H1 (cell line): Measurements from ENCODE around the gene STAC. TPM values are rescaled to one million over a fixed set of nuclear protein-coding genes. Genes with fewer than 3 reads are reported as not detected.

Experiments used
- CTCF ChIA-PET: fragments of 300-600 bp; sonication (Branson Sonifier 250); formaldehyde crosslinking; loops from one replicate; lab custom pipeline; 2021; ENCODE audit not compliant: partially characterized antibody; lab: Charles Lee
- POLR2A ChIA-PET: fragments of 300-600 bp; sonication (Branson Sonifier 250); formaldehyde crosslinking; loops from one replicate; lab custom pipeline; 2021; ENCODE audit warnings: inconsistent platforms; ENCODE audit not compliant: partially characterized antibody; lab: Charles Lee
- DNase-seq, 2 experiments: peaks; one replicate each; pipeline versions ENCODE4 v3.0.0 to v3.0.0-alpha.2; 2010 to 2022; ENCODE audit warnings: low spot score in 2 of 2, low read depth in 1 of 2, mixed read lengths in 1 of 2
- FAIRE-seq: peaks from 2 replicates; lab custom pipeline; 2011; peaks lifted over from hg19 to GRCh38; lab: Jason Lieb, UNC
- H2AFZ ChIP-seq: 2 replicates; pipeline ENCODE4 v1.8.1; 2012; ENCODE audit warnings: low read length, inconsistent platforms
- H2AK5ac ChIP-seq: 2 replicates; pipeline ENCODE4 v1.6.1; 2013; ENCODE audit warnings: low read depth, low read length
- H2BK120ac ChIP-seq: replicated peaks from 2 replicates; pipeline ENCODE3; 2013; ENCODE audit warnings: low read depth, low read length, inconsistent platforms
- H2BK12ac ChIP-seq: 2 replicates; pipeline ENCODE4 v1.6.1; 2013; ENCODE audit warnings: low read depth, low read length
- H2BK15ac ChIP-seq: 2 replicates; pipeline ENCODE4 v1.6.1; 2013; ENCODE audit warnings: low read length
- H2BK20ac ChIP-seq: 2 replicates; pipeline ENCODE4 v1.6.1; 2013; ENCODE audit warnings: low read length
- H2BK5ac ChIP-seq: 2 replicates; pipeline ENCODE4 v1.6.1; 2013; ENCODE audit warnings: low read depth, low read length
- H3K14ac ChIP-seq: 2 replicates; pipeline ENCODE4 v1.6.1; 2013; ENCODE audit warnings: inconsistent platforms; ENCODE audit not compliant: insufficient read length
- H3K18ac ChIP-seq: 2 replicates; pipeline ENCODE4 v1.6.1; 2013; ENCODE audit warnings: low read length; ENCODE audit errors: extremely low read depth
- H3K23ac ChIP-seq: 2 replicates; pipeline ENCODE4 v1.6.1; 2013; ENCODE audit warnings: inconsistent platforms; ENCODE audit not compliant: insufficient read length
- H3K23me2 ChIP-seq: 2 replicates; pipeline ENCODE4 v1.6.1; 2013; ENCODE audit warnings: low read depth, low read length
- H3K27ac ChIP-seq: 2 replicates; pipeline ENCODE4 v1.6.1; 2011; ENCODE audit warnings: low read depth, low read length, inconsistent platforms
- H3K27me3 ChIP-seq, 4 experiments: replicated peaks in 1 of 4; 1 replicate in 1 of 4; 2 replicates in 3 of 4; pipeline versions ENCODE4 v1.6.1 to v1.8.1; 2011 to 2013; ENCODE audit warnings: low read length in 3 of 4, mild to moderate bottlenecking in 3 of 4, inconsistent platforms in 2 of 4, mixed read lengths in 2 of 4, moderate library complexity in 1 of 4; ENCODE audit not compliant: control insufficient read depth in 3 of 4, insufficient read depth in 3 of 4; ENCODE audit errors: extremely low read depth in 1 of 4
- H3K36me3 ChIP-seq, 4 experiments: 2 replicates each; pipeline versions ENCODE4 v1.6.1 to v1.8.1; 2011 to 2013; ENCODE audit warnings: mild to moderate bottlenecking in 4 of 4, low read length in 3 of 4, moderate library complexity in 2 of 4, control low read depth in 1 of 4, inconsistent platforms in 1 of 4; ENCODE audit not compliant: insufficient read depth in 4 of 4, control insufficient read depth in 2 of 4
- H3K4ac ChIP-seq: replicated peaks from 2 replicates; pipeline ENCODE3; 2013; ENCODE audit warnings: low read length, low read depth, mixed read lengths, inconsistent platforms; ENCODE audit not compliant: insufficient read length
- H3K4me1 ChIP-seq, 4 experiments: replicated peaks in 1 of 4; 1 replicate in 1 of 4; 2 replicates in 3 of 4; pipeline versions ENCODE4 v1.6.1 to v1.8.1; 2011 to 2013; ENCODE audit warnings: low read length in 3 of 4, inconsistent platforms in 2 of 4, mixed read lengths in 1 of 4; ENCODE audit not compliant: insufficient read depth in 4 of 4, control insufficient read depth in 3 of 4
- H3K4me2 ChIP-seq, 2 experiments: 2 replicates each; pipeline versions ENCODE4 v1.6.1 to v1.8.1; 2011 to 2013; ENCODE audit warnings: low read depth in 2 of 2, low read length in 2 of 2, control low read depth in 1 of 2, inconsistent platforms in 1 of 2, mild to moderate bottlenecking in 1 of 2; ENCODE audit not compliant: insufficient read depth in 1 of 2
- H3K4me3 ChIP-seq, 4 experiments: fragments of 200-600, 300-600 bp in 1 of 4; sonication (generic), shearing (Covaris generic), sonication (Bioruptor Twin) in 1 of 4; 2 replicates each; pipeline versions ENCODE4 v1.5.1 to v1.8.1; 2011 to 2016; ENCODE audit warnings: low read length in 4 of 4, low read depth in 3 of 4, control low read depth in 2 of 4, inconsistent platforms in 2 of 4, mild to moderate bottlenecking in 2 of 4, mixed read lengths in 1 of 4, moderate library complexity in 1 of 4; ENCODE audit not compliant: insufficient read depth in 2 of 4; ENCODE audit errors: extremely low read depth in 1 of 4
- H3K56ac ChIP-seq: replicated peaks from 2 replicates; pipeline ENCODE3; 2013; ENCODE audit warnings: low read depth, mild to moderate bottlenecking, mixed read lengths, low read length, inconsistent platforms; ENCODE audit not compliant: insufficient read length
- H3K79me1 ChIP-seq: 2 replicates; pipeline ENCODE4 v1.6.1; 2013; ENCODE audit warnings: low read depth, low read length, control low read depth
- H3K79me2 ChIP-seq, 2 experiments: 2 replicates each; pipeline versions ENCODE4 v1.6.1 to v1.8.1; 2012 to 2013; ENCODE audit warnings: low read length in 2 of 2, mild to moderate bottlenecking in 2 of 2, inconsistent platforms in 1 of 2; ENCODE audit not compliant: insufficient read depth in 2 of 2, control insufficient read depth in 1 of 2
- H3K9ac ChIP-seq, 4 experiments: replicated peaks in 1 of 4; 1 replicate in 1 of 4; 2 replicates in 3 of 4; pipeline versions ENCODE4 v1.6.1 to v1.8.1; 2011 to 2013; ENCODE audit warnings: low read depth in 3 of 4, low read length in 3 of 4, control low read depth in 2 of 4, mild to moderate bottlenecking in 2 of 4, moderate library complexity in 2 of 4, inconsistent platforms in 1 of 4; ENCODE audit errors: extremely low read depth in 1 of 4
- H3K9me3 ChIP-seq, 2 experiments: 2 replicates each; pipeline versions ENCODE4 v1.6.1 to v1.8.1; 2012 to 2013; ENCODE audit warnings: mild to moderate bottlenecking in 2 of 2, moderate library complexity in 2 of 2, control low read depth in 1 of 2, inconsistent platforms in 1 of 2, low read depth in 1 of 2, low read length in 1 of 2, mixed read lengths in 1 of 2; ENCODE audit not compliant: insufficient read depth in 2 of 2
- H4K20me1 ChIP-seq, 2 experiments: replicated peaks in 1 of 2; 2 replicates each; pipeline versions ENCODE3 to v1.8.1; 2011 to 2013; ENCODE audit warnings: inconsistent platforms in 2 of 2, low read length in 2 of 2, mild to moderate bottlenecking in 1 of 2; ENCODE audit not compliant: insufficient read depth in 2 of 2, control insufficient read depth in 1 of 2
- H4K5ac ChIP-seq: 2 replicates; pipeline ENCODE4 v1.6.1; 2013; ENCODE audit warnings: low read length, low read depth, mixed read lengths, inconsistent platforms; ENCODE audit not compliant: insufficient read length
- H4K8ac ChIP-seq: 2 replicates; pipeline ENCODE4 v1.8.0; 2013; ENCODE audit warnings: mild to moderate bottlenecking, moderate library complexity, low read length, inconsistent platforms; ENCODE audit not compliant: insufficient read depth; ENCODE audit errors: extremely low read depth
- H4K91ac ChIP-seq: replicated peaks from 2 replicates; pipeline ENCODE3; 2013; ENCODE audit warnings: low read length, mixed read lengths, inconsistent platforms; ENCODE audit not compliant: insufficient read length
- CREB1 ChIP-seq: IDR thresholded peaks from 2 replicates; pipeline ENCODE4 v1.6.1; 2012; ENCODE audit warnings: inconsistent platforms
- E2F6 ChIP-seq: IDR thresholded peaks from 2 replicates; pipeline ENCODE4 v1.6.1; 2012; ENCODE audit warnings: inconsistent platforms
- GTF2F1 ChIP-seq: IDR thresholded peaks from 2 replicates; pipeline ENCODE4 v1.6.1; 2012; ENCODE audit warnings: low read depth, low read length, improper control_type of control experiment, borderline replicate concordance
- KDM4A ChIP-seq: IDR thresholded peaks from one replicate; pipeline ENCODE4 v1.7.1; 2012; ENCODE audit warnings: low read depth, mild to moderate bottlenecking, moderate library complexity, low read length, inconsistent platforms; ENCODE audit not compliant: severe bottlenecking
- RNF2 ChIP-seq: fragments of 200-900, 300-1000 bp; sonication (generic); IDR thresholded peaks from 2 replicates; pipeline ENCODE4 v1.7.1; 2016; ENCODE audit warnings: borderline replicate concordance, low read depth, mild to moderate bottlenecking, antibody characterized with exemption, low read length; ENCODE audit not compliant: poor library complexity, severe bottlenecking; ENCODE audit errors: missing control alignments
- RXRA ChIP-seq: IDR thresholded peaks from 2 replicates; pipeline ENCODE4 v1.6.1; 2011; ENCODE audit warnings: low read depth, mild to moderate bottlenecking, low read length, moderate library complexity; ENCODE audit not compliant: insufficient read depth
- WGBS, 2 experiments: shearing (Covaris generic) in 1 of 2; methylation state at CpG; one replicate each; pipeline versions ENCODE4 v1.1.6 to v1.1.7; 2013 to 2015; ENCODE audit warnings: low lambda C conversion rate in 2 of 2, mixed read lengths in 2 of 2, inconsistent platforms in 1 of 2, low coverage in 1 of 2, missing lambda C conversion rate in 1 of 2; ENCODE audit not compliant: insufficient replicate concordance in 2 of 2, insufficient coverage in 1 of 2, insufficient read length in 1 of 2; ENCODE audit errors: extremely low coverage in 1 of 2, missing lambda C conversion rate in 1 of 2; 5-methylcytosine and 5-hydroxymethylcytosine counted together
- long read RNA-seq, 2 experiments: library from RNA in 1 of 2; library from capped mRNA in 1 of 2; stranded (forward); transcript quantifications; one replicate each; pipeline ENCODE4 v2.0.0, GENCODE V29; 2021; ENCODE audit warnings: inconsistent platforms in 1 of 2
- polyA minus RNA-seq, 3 experiments: library from RNA; depleted of rRNA, polyadenylated mRNA; stranded (reverse); fragments of >200 nt; gene quantifications; 1 replicate in 2 of 3; 2 replicates in 1 of 3; pipeline ENCODE4 v1.2.3, GENCODE V29; 2011
- polyA plus RNA-seq, 7 experiments: library from polyadenylated mRNA; depleted of rRNA in 3 of 7; stranded (reverse) in 5 of 7; unstranded in 2 of 7; fragments of >200 nt in 5 of 7; fragments of 200-250 nt in 2 of 7; gene quantifications; 1 replicate in 5 of 7; 2 replicates in 1 of 7; 4 replicates in 1 of 7; pipeline versions ENCODE4 v1.2.1 to v1.2.3, GENCODE V29; 2011 to 2013; ENCODE audit warnings: missing spikeins in 2 of 7, mixed read lengths in 2 of 7
- total RNA-seq: library from RNA; stranded (reverse); fragmentation: NEBNext Ultra II Directional; extraction: Animal tissue kit (Norgen Biotek cat#: 25700); gene quantifications from 2 replicates; pipeline ENCODE4 v1.2.1, GENCODE V29; 2021

The STAC gene
- 16.5 and 18.1 TPM in 2 replicates for total RNA-seq
- polyA plus RNA-seq (2011; rRNA removed) = 8.0 and 8.9 TPM in 2 replicates
- 10.7 TPM for polyA plus RNA-seq (2011; cell fraction: cytosol; rRNA removed)
- polyA plus RNA-seq (2011; cell fraction: nucleus; rRNA removed) = 14.4 TPM
- polyA plus RNA-seq (2012, experiment 1 of 2) = 7.4 to 12.0 TPM (median 9.5 TPM) in 4 replicates
- polyA plus RNA-seq (2012, experiment 2 of 2) = 7.6 TPM
- 10.3 TPM for polyA plus RNA-seq (2013, experiment 1 of 2)
- polyA plus RNA-seq (2013, experiment 2 of 2) = 9.6 TPM
- polyA minus RNA-seq (2011; rRNA and poly(A)+ RNA removed) = 21.1 and 27.3 TPM in 2 replicates
- polyA minus RNA-seq (2011; cell fraction: cytosol; rRNA and poly(A)+ RNA removed) = 13.4 TPM
- polyA minus RNA-seq (2011; cell fraction: nucleus; rRNA and poly(A)+ RNA removed) = 30.7 TPM
- long read RNA-seq, experiment 1, partial matches to known transcripts = 3 of 18 reads
- long read RNA-seq, experiment 1, other reads (novel, unspliced or antisense) = 14 of 18 reads
- long read RNA-seq, experiment 2, partial matches to known transcripts = 1 of 7 reads
- long read RNA-seq, experiment 2, other reads (novel, unspliced or antisense) = 6 of 7 reads

GRCh38 chr3:36380221-36381031 lies at the start of gene STAC:
Gene STAC (plus strand): TSS chr3:36380504. CDS start chr3:36380644, 140 bp downstream.
- no peaks in the 10 kb centered on the region; the same call in 1 of the 2 replicates for H3K79me1 ChIP-seq
- H3K36me3 ChIP-seq = no peaks in the 10 kb centered on the region; a peak in 1 of 8 replicates
- H4K91ac ChIP-seq = peak within 1 kb of the TSS; percentile 93
- H3K23me2 ChIP-seq = peaks cover 6% of the 10 kb centered on the region; the same call in 1 of the 2 replicates
- H2BK20ac ChIP-seq = no peak within 1 kb of the TSS
- no peak for FAIRE-seq
- no peak within 1 kb of the TSS for H2AK5ac ChIP-seq
- H3K79me2 ChIP-seq = 0 out of 4 replicates have a peak, but pooled peaks cover 0 to 11% of the 10 kb centered on the region in 2 experiments
- H3K27me3 ChIP-seq = peaks cover 0 to 17% (median 7%) of the 10 kb centered on the region in 4 experiments; a peak in 4 of 7 replicates
- 1% methylated on average over 40 of the region's 73 CpGs; no CpG with 5 or more reads in 1 of the 2 experiments for WGBS, 2 experiments
- no peak within 1 kb of the TSS for H3K23ac ChIP-seq
- POLR2A ChIA-PET = interaction anchor here (1.2 to 1.6 kb wide), 3 partner anchors 11 to 25 kb away, joined by 3 to 4 read pairs (median 3); no protein-coding TSS in a partner anchor
- peak within 1 kb of the TSS; percentile 86 to 91 for H3K4me2 ChIP-seq
- peak within 1 kb of the TSS; percentile 85; the same call in 1 of the 2 replicates for H2BK5ac ChIP-seq
- H2BK15ac ChIP-seq = peak within 1 kb of the TSS; percentile 67; the same call in 1 of the 2 replicates
- no peak within 1 kb of the TSS for H3K4ac ChIP-seq
- H3K4me1 ChIP-seq = peaks cover 0 to 12% (median 7%) of the 10 kb centered on the region in 4 experiments; a peak in 6 of 7 replicates
- peak within 1 kb of the TSS; percentile 24 for H3K56ac ChIP-seq
- H3K18ac ChIP-seq = peak within 1 kb of the TSS; percentile 90
- peak within 1 kb of the TSS; percentile 86 for H2BK12ac ChIP-seq
- H2AFZ ChIP-seq = peak within 1 kb of the TSS; percentile 77
- H4K20me1 ChIP-seq = no peaks in the 10 kb centered on the region
- peak within 1 kb of the TSS; percentile 40 for H3K14ac ChIP-seq
- no peak within 1 kb of the TSS for H2BK120ac ChIP-seq
- peak in 1 of 2 experiments; percentile 80 for DNase-seq
- H4K8ac ChIP-seq = peak within 1 kb of the TSS; percentile 86
- peak within 1 kb of the TSS; percentile 79 to 88 (median 82) for H3K4me3 ChIP-seq
- CTCF ChIA-PET = interaction anchor here (0.5 to 1.2 kb wide), 4 partner anchors 25 to 120 kb away, joined by 3 to 4 read pairs (median 3); no protein-coding TSS in a partner anchor
- H3K9me3 ChIP-seq = no peaks in the 10 kb centered on the region
- peak within 1 kb of the TSS in 3 of 4 experiments; percentile 70 to 84 (median 75); a peak in 5 of 7 replicates for H3K9ac ChIP-seq
- no peak within 1 kb of the TSS for H3K27ac ChIP-seq
- no peak within 1 kb of the TSS for H4K5ac ChIP-seq
- TF ChIP-seq RNF2 (no peak), GTF2F1 (no peak), E2F6 (peak; percentile 65; the same call in 1 of the 2 replicates), KDM4A (peak; percentile 94), CREB1 (no peak), RXRA (no peak)
